Inferior parietal cortex (tissue), 1 donor: ENCODE measurements around the gene RPS21.

Experiments used
- DNase-seq: peaks from one replicate; pipeline ENCODE4 v3.0.0-alpha.2; 2016; ENCODE audit errors: extremely low spot score

RPS21 gene

GRCh38 chr20:62410746-62411478, 24.0 kb downstream of the RPS21 start:
- no peak for DNase-seq

- DNase-seq = no peak
These were observed 24.7 kb downstream of the RPS21 start for GRCh38 chr20:62411479-62412193.

DNA sequence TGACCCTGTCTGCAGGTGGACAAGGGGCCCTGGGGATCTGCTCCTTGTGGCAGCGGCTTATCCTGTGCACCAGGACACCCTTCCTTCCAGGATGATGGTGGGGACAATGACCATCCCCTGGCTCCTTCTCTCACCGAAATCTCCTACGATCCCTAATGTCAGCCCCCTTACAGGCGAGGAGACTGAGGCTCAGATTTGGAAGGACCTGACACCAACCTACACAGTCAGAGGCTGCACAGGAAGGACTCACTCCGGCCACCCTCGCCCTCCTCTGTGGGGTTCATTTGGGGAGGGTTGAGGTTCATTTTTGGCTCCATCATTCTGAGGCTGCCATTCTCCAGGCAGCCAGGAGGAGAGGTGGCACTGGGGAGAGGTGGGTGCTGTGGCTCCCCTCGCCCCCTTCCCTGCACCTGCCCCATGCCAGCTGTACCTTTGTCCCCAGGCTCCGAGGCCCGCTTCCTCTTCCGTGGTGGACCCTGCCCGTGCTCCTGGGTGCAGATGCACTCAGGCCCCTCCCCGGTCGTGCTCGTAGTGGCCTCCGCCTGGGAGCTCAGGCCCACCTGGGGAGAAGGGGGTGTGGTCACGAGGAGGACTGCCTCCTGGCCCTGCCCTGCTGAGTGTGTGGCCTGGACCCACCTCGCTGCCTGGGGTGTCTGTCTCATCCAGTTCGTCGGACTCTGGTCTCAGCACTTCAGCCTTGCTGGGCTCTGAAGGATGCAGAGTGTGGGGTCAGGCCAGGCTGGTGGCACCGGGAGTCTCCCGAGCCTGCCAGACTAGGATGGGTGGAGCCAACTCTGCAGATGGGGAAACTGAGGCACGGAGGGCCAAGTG, 25.5 kb downstream of the RPS21 start:
- DNase-seq = no peak

GRCh38 chr20:62413025-62413570, 26.2 kb downstream of the RPS21 start:
- DNase-seq = no peak

DNA sequence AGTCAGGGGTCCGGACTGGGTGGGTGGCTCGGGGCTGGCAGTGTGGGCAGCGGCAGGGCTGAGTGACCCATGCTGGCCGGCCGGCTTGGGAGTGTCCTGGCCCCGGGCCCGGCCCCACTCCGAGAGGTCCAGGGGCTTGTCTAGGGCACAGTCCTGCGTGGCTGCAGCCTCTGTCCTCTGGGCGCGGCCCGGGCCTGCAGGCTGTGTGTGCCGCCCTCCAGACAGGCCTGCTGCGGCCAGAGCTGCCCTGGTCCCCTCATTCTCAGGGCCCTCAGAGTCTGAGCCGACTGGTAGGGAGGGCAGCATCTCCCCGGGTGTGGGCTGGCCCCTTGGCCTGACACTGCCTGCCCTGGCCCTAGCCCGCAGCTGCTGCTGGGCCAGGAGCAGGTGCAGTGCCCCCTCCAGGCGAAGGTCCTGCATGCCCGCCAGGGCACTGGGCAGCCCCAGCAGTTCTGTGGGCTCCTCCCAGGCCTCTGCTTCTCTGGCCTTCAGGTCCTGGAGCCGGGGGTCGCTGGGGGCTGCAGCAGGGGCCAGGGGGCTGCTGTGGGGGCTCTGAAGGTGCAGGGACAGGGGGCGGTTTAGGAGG, 27.1 kb downstream of the RPS21 start:
- no peak for DNase-seq

DNA sequence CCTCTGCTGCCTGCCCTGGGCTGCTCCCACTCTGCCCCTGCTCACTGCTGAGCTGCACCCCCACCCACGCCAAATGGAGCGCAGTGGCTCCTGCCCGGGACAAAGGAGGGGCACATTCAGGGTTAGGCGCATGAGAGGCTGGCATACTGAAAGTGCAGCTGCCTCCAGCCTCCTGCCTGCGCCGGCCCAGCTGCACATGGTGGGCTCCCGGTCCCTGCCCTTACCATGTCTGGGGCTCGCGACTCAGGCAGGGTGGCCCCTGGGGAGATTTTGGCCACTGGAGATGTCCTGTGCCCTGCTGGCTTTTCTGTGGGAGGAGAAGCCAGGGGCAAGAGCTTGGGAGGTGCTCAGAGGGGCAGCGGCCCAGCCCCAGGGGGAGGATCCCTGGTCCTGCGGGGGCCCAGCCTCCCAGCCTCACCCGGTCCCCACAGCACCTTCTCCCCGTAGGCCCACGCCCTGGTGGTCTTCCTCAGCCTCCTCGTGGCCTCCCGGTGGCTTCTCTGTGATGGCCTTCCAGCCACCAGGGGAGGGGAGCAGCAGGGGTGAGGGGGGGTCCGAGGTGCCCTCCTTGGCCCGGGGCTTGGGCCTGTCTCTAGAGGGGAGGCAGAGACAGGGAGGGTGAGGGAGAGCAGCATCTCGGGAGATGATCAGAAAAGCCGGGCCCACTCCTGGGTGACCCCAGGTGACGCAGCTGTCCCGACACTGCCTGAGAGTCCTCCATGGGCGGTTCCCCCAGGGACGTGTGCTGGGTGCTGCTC, 28.6 kb downstream of the RPS21 start:
- no peak for DNase-seq

DNA sequence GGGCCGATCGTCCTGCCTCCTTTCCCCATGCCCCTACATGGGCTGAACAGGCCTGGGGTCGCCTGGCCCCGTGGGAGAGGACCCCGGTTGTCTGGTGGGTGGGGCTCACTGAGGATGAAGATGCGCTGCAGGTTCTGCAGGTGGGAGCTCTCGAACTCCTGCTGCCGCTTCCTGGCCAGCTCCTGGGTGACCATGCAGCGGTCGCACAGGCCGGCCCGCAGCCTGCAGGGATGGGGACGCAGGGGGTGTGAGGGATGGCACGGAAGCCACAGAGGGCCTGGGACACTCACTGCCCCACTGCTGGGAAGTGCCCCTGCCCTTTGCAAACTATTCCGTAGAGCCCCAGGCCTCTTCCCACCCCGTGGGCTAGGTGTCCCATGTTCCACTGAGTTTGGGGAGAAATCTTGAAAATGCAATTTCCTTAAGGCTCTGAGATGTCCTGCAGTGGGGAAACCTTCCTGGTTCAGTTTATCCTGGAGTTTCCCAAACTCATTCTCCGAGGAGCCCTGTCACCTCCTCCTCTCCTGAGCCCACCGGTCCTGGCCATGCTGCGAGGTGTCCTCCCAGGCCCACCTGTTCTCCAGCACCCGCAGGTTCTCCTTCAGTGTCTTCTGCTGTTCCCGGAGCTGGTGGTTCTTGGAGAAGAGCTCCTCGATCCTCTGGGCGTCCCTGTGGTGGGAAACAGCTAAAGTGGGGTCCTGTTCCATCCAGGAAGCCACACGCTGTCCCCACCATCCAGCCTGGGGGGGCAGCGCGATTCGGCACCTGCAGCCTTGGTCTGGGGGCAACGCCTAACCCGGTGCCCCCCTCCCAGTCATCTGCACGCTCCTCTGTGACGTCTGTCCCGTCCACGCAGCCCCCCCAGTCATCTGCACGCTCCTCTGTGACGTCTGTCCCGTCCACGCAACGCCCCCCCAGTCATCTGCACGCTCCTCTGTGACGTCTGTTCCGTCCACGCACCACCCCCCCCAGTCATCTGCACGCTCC, 30.0 kb downstream of the RPS21 start:
- no peak for DNase-seq

DNA sequence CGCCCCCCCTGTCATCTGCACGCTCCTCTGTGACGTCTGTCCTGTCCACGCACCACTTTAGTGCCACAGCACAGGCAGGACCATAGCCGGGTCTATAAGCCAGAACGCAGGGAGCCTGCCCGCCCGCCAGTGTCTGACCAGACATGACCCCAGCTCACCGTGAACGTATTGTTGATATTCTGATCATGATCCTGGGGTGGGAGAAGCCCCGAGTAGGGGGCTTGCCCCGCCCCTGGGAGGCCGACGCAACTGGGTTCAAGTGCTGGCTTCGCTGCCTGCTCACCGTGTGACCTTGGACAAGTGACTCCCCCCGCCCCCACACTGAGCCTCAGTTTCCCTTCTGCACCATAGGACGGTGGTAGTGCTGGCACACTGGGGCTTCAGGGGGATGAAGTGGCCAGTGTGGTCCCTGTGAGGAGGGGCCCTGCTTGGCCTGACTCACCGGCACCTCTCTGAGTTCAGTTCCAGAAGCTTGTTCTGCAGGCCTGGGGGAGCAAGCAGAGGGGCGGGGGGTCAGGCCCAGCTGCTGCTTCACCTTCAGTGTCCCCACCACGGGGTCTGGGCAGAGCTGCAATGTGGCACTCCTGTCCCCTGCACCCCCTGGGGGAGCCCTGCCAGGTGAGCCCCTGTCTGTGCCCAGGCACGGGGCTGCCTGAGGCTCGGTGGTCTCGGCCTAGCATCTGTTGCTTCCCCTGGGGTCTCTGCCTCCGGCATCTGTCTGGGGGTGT, 31.2 kb downstream of the RPS21 start:
- DNase-seq = no peak

DNA sequence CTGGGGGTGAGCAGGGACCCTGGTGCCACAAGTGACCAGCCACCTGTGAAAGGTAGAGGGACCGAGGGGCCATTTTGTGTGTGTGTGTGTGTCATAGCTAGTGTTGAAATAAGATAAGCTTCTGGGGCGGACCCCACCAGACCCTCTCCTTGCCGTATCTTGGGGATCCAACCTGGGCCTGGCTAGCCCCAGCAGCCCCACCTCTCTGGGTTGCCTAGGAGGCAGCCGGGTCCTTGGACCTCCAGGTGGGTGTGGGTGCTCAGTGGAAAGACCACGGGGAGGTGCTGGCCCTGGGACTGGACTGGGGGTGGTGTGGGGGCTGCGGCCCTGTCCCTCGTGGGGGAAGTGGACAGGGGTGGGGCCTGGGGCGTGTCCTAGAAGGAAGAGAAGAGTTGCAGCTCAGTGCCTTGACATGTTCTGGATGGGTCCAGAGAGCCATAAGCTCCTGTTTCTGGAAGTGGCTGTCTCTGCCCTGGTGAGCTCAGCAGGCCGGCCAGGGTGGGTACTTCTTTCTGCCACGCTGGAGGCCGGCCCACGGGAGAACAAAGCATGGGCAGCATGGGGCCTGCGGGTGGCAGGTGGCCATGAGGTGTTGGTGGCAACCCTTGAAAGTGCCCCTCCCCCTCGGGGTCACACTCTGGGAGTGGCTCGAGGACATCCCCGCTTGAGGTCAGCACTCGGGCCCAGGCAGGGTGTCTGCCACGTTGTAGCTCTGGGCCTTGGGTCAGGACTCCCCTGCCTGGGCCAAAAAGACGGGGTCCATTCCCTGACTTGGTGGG, 32.0 kb downstream of the RPS21 start:
- DNase-seq = no peak

GRCh38 chr20:62419759-62420158, 32.9 kb downstream of the RPS21 start:
- no peak for DNase-seq

GRCh38 chr20:62420846-62421715, 34.2 kb downstream of the RPS21 start:
- DNase-seq = no peak

- DNase-seq = no peak
These were observed 34.8 kb downstream of the RPS21 start for GRCh38 chr20:62421716-62421990.

DNA sequence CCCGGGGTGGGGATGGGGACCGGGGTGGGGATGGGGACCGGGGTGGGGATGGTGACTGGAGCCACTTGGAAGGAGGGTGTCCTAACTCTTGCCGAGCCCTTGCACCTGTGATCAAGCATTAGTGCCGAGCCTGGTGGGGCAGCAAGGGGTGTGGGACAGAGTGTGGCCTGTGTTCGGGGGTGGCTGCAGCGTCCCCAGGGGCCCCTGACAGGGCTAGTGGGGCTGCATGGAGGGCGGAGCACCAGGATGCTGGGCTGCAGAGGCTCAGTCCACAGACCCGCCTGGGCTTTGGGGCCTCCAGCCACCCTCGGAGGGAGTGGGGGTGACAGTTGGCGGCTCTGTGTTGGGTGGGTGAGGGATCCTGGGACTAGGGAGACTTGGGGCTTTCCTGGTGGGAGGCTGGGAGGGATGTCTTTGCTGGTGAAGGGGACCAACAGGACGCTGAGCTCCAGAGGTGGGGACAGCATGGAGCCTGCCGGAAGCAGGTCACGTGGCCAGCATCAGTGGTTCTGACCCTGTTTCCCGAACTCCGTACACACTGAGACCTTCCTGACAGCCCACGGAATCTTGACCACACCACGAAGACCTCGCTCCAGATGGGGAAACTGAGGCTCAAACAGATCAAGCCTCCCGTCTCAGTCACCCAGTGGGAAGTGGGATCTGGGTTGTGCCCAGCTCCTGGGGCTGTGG, 35.9 kb downstream of the RPS21 start:
- no peak for DNase-seq

DNA sequence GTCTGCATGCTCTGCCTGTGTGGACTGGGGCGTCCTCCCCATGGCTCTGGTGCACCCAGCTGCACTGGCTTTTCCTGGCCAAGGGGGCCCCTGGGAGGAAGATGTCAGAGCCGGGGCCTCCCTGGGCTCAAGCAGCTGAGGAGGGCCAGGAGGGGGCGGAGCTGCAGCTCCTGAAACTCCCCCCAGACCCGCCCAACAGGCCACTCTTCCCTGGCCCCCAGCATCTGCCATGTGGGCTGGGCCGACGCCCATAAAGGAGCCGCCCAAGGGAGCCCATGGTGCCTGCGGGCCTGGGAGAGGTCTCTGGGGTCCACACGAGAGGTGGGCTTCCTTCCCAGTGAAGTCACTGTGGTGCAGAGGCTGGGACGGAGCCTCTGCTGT, 36.4 kb downstream of the RPS21 start:
- no peak for DNase-seq

DNA sequence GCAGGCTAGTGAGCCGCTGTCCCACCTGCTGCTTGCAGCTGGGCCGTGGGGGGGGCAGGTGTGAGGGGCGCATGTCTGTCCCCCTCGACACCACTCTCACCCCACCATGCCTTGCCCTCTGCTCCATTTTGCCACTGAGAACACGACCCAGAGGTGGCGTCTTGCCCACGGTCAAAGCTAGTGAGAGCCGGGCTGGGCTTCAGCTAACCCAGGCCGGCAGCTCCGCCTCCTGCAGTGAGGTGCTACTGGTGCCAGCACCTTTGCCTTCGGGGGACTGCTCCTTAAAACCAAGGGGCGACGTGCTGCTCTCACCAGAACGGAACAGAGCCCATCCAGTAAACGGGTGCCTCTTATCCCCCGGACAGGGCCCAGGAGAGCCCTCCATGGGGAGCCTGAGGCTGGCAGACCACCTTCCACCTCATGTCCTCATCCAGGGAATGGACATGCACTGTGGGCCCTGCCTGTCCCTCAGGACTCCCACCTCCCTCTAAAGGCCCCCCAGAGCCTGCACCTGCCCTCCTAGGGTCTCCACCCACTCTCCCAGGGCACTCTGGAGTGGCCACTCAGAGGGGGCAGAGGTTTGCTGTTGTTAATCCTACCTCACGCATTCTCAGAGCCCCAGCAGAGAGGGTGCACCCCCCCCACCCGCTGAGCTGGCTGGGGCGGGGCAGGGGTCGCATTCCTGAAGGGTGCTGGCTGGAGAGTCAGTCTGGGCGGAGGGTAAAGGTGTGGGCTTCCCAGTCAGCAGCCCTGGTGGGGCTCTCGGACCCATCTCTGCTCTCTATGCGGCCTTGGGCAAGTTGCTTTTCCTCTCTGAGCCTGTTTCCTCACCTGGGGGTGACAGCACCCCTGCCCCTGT, 37.6 kb downstream of the RPS21 start:
- no peak for DNase-seq
